ENCODE data around the gene HNRNPH1.
A peak's percentile ranks its signal among the peaks of the same experiment; 100 is the strongest.
"Not testable (repeated sequence)": the region's sequence is repeated elsewhere in the genome, so short reads cannot be mapped to it uniquely, and the experiment has no call there.

Gene HNRNPH1, protein sequence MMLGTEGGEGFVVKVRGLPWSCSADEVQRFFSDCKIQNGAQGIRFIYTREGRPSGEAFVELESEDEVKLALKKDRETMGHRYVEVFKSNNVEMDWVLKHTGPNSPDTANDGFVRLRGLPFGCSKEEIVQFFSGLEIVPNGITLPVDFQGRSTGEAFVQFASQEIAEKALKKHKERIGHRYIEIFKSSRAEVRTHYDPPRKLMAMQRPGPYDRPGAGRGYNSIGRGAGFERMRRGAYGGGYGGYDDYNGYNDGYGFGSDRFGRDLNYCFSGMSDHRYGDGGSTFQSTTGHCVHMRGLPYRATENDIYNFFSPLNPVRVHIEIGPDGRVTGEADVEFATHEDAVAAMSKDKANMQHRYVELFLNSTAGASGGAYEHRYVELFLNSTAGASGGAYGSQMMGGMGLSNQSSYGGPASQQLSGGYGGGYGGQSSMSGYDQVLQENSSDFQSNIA

DNA sequence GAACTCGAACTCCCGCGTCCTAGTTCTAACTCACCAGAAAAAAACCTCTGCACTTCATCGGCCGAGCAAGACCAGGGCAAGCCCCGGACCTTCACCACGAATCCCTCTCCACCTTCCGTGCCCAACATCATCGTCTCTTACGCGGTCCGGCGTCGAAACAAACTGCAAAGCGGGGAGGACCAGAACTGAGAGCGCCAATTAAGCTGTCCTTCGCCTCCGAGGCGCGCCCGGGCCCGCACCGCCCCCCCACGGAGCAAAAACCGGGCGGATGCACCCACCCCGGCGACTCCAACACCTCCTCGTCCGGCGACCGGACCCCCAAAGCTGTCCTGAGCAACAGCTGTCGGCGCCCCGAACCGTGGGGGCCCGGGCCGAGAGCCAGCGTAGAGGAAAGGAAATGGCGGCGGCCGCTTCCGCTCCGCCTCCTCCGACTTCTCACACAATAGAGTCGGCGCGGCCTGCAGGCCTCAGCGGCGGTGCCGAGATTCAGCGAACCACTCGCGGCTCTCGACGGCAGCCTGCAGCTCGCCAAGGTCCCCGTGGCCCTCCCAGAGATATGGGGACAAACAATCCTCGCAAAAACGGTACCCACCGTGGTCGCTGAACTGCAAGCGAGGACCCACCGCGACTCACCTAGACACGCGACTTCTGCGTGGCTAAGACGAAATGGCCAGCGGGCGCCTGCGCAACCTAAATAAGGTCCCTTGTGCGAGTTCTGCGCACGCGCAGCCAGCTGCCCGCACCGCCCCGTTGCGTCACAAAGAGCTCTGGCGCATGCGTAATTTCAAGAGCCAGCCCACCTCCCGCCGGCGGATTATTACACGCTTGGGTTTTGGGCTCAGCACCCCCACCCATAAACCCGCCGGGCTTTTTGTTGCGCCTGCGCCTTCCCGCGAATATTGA is at the start of gene HNRNPH1:
TSS of gene HNRNPH1 (minus strand) at position 669 of the 903 bp plus-strand sequence. CDS start at position 131, 538 bp downstream.
- DNase-seq (ENCODE audit: low spot score) = peak; percentile 98
- peak; percentile 87 for FAIRE-seq

DNA sequence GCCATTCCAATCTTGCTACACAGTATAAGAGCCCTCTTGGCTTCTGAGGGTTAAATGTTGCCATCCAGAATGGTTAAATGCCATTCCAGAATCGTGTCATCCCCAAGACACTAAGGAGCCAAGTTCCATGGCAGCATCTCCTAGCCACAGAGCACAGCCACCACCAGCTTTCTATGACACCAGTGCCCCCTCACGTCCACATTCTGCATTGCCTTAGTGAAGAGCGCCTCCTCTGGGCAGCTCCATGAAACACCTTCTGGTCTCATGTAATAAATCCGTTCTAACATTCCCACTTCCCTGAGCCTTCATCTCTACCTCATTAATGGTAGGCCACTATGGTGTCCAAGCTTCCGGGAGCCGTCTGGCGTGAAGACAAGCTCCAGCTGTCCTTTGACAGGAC is 44.9 kb upstream of the HNRNPH1 start:
- DNase-seq (ENCODE audit: low spot score) (peak; percentile 4), FAIRE-seq (no peak)

- not testable (repeated sequence) for FAIRE-seq; DNase-seq (ENCODE audit: low spot score)
Measured at GRCh38 chr5:179661647-179662046, 38.2 kb upstream of the HNRNPH1 start.

DNA sequence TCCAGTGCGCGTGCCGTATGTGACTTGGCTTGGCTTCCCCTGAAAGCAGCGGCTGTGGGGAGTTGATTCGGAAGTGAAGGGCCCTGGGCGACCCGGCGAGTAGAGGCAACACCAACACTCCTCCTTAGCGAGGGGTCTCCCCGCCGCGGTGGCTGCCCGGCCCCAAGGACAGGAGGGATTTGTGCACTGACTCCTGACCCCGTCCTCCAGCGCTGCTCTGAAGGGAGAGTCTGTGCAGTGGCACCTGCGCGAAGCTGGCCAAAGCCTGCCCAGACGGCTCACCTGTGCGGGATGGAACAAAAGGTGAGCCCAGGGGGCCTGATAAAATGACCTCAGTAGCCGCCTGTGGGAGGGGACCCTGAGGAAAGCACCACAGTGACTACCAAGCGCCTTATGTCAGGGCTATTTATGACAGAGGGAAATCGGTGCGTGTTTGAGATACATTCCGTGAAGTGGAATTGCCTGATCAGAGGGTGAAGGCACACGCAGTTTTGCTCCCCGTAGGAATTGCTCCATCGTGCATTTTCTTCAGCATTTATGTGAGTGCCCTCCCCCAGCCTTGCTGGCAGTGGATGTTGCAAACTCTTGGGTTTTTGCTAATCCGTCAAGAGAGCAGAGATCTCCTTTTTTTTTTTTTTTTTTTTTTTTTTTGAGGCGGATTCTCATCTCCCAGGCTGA is 34.8 kb upstream of the HNRNPH1 start:
- not testable (repeated sequence) for FAIRE-seq
- peak; percentile 4 for DNase-seq (ENCODE audit: low spot score)

DNA sequence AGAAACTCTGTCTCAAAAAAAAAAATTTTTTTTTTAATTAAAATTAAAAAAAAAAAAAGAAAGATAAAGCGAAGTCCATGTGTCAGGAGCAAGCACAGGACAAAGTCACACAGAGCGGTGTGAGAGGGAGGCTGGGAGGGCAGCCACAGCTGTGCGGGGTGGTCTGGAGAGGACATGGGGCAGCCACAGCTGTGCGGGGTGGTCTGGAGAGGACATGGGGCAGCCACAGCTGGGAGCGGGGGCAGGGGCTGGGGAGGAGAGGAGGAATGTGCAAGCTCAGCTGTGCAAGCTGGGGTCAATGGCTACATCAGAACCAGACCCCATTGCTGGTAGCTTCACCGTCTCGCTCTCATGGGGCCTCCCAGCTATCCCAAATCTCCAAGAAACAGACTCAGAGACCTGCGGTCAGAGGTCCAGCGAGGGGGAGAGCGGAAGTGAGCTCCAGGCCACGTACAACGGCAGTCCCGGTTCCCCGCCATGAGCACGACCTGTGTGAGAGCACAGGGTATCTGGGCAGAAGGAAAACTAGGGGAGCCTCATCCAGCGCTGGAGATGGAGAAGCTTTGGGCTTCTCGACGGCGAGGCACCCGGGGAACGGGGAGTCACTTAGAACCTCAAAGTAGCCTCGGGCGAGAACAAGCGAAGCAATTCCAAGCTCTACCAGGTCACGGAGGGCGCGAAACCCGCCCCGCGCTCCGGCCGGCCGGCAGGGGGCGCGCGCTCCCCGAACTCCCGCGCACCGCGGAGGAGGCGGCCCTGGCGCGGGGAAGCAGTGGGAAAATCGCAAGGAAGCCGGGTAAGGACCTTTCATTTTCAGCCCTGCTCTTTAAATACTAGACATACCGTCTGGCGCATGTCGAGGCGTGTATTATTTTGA is 34.1 kb upstream of the HNRNPH1 start:
- DNase-seq (ENCODE audit: low spot score); FAIRE-seq: not testable (repeated sequence)

- not testable (repeated sequence) for DNase-seq (ENCODE audit: low spot score); FAIRE-seq
Measured at GRCh38 chr5:179653135-179653534, 29.7 kb upstream of the HNRNPH1 start.

GRCh38 chr5:179650245-179650644 is 26.8 kb upstream of the HNRNPH1 start:
- FAIRE-seq = not testable (repeated sequence)

DNA sequence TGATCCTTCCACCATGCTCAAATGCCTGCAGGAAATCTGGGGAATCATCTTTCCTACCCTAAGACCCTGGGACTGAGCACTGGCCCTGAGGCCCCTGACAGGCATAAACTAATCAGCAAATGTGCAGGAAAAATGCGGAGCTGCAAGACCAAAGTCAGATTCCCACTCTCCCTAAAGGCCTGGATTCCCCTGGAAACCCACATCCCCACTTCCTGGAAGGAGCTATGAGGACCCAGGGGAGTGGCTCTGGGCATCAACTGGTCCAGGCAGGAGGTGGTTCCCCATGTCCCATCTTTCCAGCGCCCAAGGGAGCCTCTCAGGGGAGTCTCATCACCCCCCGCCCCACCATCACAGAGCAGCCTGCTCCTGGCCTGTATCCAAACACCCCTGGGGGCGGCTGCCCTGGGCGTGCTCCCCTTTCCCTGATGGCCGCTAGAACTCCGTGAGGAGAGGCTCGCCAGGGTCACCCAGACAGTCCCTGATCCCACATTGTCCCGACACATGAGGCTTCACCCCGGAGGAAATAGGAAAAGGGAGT is 25.8 kb upstream of the HNRNPH1 start:
- FAIRE-seq; DNase-seq (ENCODE audit: low spot score): not testable (repeated sequence)

More at GRCh38 chr5:179650245-179650644, 26.8 kb upstream of the HNRNPH1 start:
- not testable (repeated sequence) for DNase-seq (ENCODE audit: low spot score)

DNA sequence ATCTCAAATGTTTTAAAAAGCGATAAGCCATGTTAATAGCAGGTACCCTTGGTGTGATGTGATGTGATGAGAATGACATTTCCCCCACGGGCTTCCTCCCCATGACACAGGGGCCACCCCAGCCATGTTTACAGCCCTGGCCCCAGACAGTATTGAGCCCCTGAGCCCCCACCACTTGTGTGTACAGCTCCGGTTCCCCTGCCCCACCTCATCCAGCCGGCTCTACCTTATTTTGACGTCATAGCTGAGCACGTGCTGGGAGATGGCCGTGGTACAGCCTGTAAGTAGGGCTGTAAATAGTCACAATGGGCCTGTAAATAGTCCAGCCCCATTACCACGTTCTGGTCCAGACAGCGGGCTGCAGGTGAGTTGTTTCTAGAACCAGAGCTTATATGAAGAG is 24.9 kb upstream of the HNRNPH1 start:
- DNase-seq (ENCODE audit: low spot score) (no peak), FAIRE-seq (no peak)

DNA sequence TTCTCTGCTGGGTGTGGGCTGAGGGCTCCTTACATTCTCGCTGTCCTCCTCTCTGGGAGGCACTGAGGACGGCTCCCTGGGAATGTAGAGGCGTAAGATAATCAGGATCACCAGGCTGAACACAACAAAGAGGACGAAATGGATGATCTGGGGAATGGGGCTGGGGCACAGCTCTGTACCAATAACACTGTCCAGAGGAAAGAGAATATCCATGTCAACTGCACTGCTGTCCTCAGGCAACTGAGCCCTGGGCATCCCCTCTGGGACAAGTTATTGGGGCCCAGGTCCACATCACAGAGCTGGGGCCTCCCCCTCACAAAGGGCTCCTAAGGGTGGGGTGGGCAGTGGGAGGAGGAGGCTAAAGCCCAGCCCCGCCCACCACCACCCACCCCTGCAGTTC is 21.3 kb upstream of the HNRNPH1 start:
- FAIRE-seq; DNase-seq (ENCODE audit: low spot score): not testable (repeated sequence)

GRCh38 chr5:179643141-179643920 is 19.9 kb upstream of the HNRNPH1 start:
- DNase-seq (ENCODE audit: low spot score); FAIRE-seq: not testable (repeated sequence)

GRCh38 chr5:179642626-179643025 is 19.2 kb upstream of the HNRNPH1 start:
- DNase-seq (ENCODE audit: low spot score); FAIRE-seq: not testable (repeated sequence)

GRCh38 chr5:179641745-179642144 is 18.3 kb upstream of the HNRNPH1 start:
- FAIRE-seq; DNase-seq (ENCODE audit: low spot score): not testable (repeated sequence)

DNA sequence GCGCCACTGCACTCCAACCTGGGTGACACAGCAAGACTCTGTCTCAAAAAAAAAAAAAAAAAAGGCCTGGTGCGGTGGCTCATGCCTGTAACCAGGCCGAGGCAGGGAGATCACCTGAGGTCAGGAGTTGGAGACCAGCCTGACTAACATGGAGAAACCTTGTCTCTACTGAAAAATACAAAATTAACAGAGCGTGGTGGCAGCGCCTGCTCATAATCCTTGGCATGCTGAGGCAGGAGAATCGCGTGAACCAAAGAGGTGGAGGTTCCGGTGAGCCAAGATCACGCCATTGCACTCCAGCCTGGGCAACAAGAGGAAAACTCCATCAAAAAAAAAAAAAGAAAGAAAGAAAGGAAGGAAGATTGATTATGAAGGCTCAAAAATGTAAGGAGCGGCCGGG is 15.8 kb upstream of the HNRNPH1 start:
- not testable (repeated sequence) for DNase-seq (ENCODE audit: low spot score); FAIRE-seq

GRCh38 chr5:179634370-179635172 is 11.1 kb upstream of the HNRNPH1 start:
- FAIRE-seq; DNase-seq (ENCODE audit: low spot score): not testable (repeated sequence)

- FAIRE-seq; DNase-seq (ENCODE audit: low spot score): not testable (repeated sequence)
Measured at GRCh38 chr5:179633501-179634369, 10.3 kb upstream of the HNRNPH1 start.

- FAIRE-seq (no peak), DNase-seq (ENCODE audit: low spot score) (no peak)
Measured at GRCh38 chr5:179624841-179625271, 1.4 kb upstream of the HNRNPH1 start.
